Islet of Langerhans (tissue), 1 donor: ENCODE data around the gene TDRKH.

Experiments used
- FAIRE-seq: peaks from one replicate; lab custom pipeline; 2011; peaks lifted over from hg19 to GRCh38; lab: Jason Lieb, UNC

The TDRKH gene

DNA sequence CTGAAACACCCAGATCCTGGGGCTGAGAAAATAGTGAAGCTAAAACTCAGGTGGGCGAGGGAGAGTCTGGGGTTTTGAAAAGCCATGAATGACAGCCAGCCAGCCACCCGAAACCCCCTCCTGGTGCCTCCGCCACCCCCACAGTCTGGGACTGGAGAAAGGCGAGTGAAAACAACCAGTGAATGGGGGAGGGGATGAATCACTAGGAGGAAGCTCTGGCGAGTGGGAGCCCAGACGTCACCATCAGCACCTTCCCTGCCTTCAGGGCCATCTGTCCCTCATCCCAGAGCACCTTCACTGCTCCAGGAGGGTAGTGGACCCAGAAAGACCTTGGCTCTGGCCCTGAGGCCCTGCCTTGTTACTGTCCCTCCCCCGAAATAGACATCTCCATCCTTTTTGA is 32.1 kb upstream of the TDRKH start:
- FAIRE-seq, result no peak

GRCh38 chr1:151820940-151821339 is 30.6 kb upstream of the TDRKH start:
- no peak for FAIRE-seq

DNA sequence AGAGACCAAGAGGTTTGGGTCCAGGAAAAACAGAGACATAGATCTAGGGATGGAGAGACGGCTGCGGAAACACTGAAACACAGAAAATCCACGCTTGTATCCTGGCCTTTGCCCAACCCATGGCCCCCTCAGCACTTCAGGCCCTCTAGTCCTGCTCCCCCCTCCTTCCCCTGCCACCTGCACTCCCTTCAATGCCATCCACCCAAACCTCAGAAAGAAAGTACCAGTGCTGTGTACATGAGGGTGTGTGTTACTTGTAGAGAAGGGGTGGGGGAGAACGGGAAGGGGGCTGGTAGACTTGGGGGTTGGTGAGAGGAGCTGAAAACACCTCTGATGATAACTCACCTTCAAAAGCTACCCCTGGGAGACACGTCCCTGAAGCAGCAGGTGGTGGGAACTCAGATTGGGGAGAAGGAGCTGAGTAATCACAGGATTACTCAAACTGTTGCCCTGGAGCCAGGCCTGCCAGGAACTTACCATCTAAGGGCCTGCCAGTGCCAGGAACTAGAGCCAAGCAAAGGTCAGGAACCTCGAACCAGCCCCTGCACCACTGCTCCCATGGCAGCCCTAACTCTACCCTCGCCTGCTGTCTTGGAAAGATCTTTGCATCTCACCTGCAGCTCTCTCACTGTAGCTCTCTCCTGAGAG is 29.8 kb upstream of the TDRKH start:
- no peak for FAIRE-seq

DNA sequence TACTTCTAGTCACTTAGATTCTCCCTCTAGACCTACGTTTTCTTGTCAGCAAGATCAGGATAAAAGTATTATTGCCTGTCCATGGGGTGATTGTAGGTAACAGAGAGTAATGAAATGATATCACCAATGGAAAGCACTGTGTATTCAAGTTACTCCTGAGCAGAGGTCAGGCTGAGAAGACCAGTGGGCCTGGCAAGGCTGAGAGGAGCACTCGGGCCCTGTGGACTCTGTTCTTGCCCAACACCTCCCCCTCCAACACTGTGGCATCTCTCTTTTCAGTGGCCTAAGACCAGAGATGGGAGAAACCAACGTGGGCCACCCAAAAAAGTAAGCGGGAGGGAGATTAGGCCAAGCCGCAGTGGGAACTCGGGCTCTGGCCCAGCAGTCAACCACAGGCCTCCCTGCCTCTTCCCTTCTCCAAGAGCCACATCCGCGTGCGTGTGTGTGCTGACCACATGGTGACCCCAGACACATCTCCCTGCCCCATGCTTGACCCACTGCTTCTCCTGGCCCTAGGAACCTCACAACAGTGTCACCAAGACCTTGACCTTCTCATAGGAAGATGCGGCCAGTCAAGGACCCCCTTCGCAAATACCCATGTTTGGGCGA is 29.0 kb upstream of the TDRKH start:
- no peak for FAIRE-seq

GRCh38 chr1:151817353-151817730 is 27.0 kb upstream of the TDRKH start:
- FAIRE-seq, result no peak

DNA sequence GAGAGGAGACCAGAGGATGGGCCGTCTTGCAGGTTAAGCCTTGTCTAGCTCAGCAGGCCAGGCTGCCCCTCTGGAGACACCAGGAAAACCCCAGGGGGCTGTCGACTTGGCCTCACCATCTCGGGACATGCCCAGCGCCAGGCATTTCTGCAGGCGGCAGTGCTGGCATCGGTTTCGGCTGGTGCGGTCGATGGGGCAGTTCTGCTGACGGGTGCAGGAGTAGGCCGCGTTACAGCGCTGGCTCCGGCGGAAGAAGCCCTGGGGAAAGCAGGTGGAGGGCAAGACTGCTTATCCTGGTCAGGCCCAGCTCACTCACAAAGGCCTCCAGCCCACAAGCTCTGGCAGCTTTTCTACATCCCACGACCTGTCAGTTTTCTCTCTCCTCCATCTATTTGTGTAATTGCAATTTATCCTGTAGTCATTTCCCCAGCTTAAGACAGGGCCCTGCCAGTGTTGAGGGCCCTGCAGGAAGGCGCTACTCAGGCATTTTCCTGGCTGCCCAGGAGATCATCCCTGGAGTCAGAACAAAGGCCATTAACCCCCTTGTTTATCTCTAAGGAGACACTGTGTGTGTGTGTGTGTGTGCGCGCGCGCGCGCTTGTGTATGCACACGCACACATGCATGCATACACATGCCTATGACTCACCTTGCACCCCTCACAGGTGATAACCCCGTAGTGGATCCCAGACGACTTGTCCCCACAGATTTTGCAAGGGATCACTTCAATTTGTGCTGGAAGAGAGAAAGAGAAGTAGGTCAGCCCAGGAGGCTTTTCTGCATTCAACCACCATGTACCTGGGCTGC is 26.4 kb upstream of the TDRKH start:
- FAIRE-seq, result no peak

DNA sequence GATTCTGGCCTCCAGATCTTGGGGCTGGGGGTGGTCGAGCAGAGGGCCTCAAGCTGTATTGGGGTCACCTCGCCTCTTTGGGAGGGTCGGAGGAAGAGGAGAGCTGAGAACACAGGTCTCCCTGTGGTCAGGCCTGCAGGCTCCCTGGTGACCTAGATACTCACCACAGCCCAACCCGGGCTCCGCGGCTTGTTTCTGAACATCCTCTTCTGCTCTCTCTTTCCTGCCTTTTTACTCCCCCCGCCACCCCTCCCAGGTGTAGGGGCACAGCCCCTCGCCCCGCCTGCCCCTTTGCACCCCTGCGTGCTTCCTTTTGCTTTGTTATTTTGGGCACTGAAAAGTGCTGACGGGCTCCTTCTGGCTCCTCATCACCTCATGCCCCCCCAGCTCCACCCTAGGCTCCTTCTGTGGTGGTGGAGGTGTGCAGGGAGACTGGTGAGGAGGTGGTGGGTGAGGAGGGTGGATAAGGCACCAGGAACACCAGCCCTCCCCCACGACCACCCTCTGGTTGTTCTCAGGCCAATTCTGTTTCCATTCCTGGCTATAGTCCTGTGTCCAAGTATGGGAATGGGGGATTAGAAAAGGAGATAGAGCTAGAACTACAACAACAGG is 25.5 kb upstream of the TDRKH start:
- FAIRE-seq, result no peak

- no peak for FAIRE-seq
Observed at GRCh38 chr1:151814971-151815545, 24.8 kb upstream of the TDRKH start.

GRCh38 chr1:151814426-151814825 is 24.1 kb upstream of the TDRKH start:
- FAIRE-seq, result no peak

GRCh38 chr1:151813271-151813977 is 23.1 kb upstream of the TDRKH start:
- FAIRE-seq, result no peak

GRCh38 chr1:151811181-151811580 is 20.9 kb upstream of the TDRKH start:
- FAIRE-seq, result no peak

DNA sequence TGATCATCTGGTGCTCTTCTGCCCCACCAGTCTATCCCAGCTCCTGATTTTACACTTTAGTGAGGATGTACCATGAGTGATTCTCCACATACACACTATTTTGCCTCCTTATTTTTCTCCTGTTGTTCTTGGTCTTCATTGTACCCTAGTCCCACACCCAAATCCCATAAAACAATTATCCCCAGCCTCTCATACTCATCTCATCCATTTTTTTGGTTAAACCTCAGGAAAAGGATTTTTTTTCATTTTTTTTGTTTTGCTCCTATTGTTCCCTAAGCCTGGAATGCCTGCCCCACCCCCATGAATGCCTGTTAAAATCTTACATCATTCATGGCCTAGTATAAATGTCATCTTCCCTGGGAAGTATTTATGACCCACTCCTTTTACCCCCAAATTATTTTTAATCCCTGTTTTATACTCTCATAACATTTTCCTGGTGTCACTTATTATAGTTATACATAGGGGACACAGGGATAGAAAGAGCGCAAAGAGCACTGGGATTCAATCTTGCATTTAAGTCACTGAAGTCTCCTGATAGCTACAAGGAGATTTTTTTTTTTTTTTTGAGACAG is 19.8 kb upstream of the TDRKH start:
- no peak for FAIRE-seq

DNA sequence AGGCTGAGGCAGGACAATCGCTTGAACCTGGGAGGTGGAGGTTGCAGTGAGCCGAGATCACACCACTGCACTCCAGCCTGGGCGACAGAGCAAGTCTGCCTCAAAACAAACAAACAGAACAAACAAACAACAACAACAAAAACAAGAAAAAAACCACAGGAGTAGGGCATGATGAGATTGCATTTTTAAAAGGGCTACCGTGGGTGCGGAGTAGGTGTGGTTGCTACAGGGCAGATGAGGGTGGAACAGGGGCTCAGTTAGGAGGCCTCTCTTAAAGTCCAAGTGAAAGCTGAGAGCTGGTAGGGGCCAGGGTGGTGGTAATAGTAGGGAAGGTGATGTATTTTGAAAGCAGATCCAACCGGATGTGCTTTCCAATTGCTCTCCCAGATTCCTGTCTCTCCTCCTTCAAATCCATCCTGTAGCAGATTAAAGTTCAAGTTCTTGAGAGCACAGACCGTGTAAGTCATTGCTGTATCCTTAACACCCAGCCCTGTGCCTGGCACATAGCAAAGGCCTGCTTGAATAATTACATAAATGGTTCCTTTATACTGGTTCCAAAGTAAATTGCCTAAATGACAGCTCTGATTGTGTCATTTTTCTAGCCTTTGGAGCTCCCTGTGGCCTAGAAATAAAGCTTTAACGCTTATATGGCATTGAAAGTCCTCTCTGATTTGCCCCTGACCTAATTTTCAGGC is 19.1 kb upstream of the TDRKH start:
- FAIRE-seq, result no peak

- FAIRE-seq, result no peak
Observed at GRCh38 chr1:151807766-151808165, 17.5 kb upstream of the TDRKH start.

- no peak for FAIRE-seq
Observed at GRCh38 chr1:151807131-151807530, 16.8 kb upstream of the TDRKH start.

DNA sequence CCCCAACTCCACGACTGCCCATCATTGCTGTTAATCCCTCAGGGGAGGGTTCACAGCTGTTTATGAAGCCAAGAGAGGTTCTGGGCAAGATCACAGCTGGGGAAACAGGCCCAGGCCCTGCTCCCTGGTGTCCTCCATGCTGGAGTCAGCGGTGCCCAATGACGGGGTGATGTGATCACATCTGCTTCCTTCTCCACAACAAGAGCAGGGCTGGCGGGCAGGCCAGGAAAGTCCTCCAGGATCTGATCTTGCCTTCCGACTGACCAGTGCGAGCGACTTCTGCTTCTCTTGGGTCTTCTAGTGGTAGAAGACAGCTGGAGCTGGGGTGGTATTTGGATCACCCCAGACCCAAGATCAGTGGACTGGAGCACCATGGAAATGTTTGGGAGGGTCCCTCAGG is 15.9 kb upstream of the TDRKH start:
- FAIRE-seq, result no peak

GRCh38 chr1:151805066-151805820 is 14.9 kb upstream of the TDRKH start, which contains the start of gene LINGO4:
Gene LINGO4 (minus strand): TSS chr1:151805419. CDS start chr1:151802704, 2,715 bp downstream.
- FAIRE-seq, result no peak

- no peak for FAIRE-seq
Observed at GRCh38 chr1:151803915-151804314, 13.6 kb upstream of the TDRKH start.

GRCh38 chr1:151803164-151803563 is 12.9 kb upstream of the TDRKH start:
- no peak for FAIRE-seq

DNA sequence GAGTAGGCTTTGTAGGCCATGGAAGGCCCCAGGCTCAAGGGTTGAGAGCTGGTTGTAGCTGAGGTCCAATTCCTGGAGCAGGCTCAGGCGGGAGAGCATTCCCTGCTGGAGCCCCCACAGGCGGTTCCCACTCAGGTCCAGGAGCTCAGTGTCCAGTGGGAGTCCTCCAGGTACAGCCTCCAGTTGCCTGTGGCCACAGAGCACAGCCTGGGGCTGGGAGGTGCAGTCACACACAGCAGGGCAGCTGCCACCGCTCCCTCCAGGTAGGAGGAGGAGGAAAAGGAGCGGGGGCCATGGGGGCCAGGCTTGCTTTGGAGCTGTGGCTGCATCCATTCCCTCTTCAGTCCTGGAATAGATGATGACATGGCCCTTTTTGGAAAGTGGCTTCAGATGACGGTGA is 12.1 kb upstream of the TDRKH start:
- FAIRE-seq, result no peak
